Gastrocnemius medialis (tissue), 4 donors: ENCODE measurements around the gene EVI5. TPM values are rescaled to one million over a fixed set of nuclear protein-coding genes. Genes with fewer than 3 reads are reported as not detected.
"Not testable (repeated sequence)": the region's sequence is repeated elsewhere in the genome, so short reads cannot be mapped to it uniquely, and the experiment has no call there.

Source experiments
- ATAC-seq, 2 donors: fragments of 150-250 bp; one replicate each; pipeline ENCODE4 v1.9.1; 2016
- DNase-seq, 2 donors: peaks; one replicate each; pipeline ENCODE4 v3.0.0-alpha.2; 2019
- H3K27ac ChIP-seq, 4 donors: fragments of 200-600 bp; sonication (generic); 1 replicate in 1 of 4; 2 replicates in 3 of 4; pipeline ENCODE4 v1.5.1; 2016 to 2018; ENCODE audit warnings: mild to moderate bottlenecking in 2 of 4, moderate library complexity in 1 of 4
- H3K27me3 ChIP-seq, 3 donors: fragments of 200-600 bp; sonication (generic) in 2 of 3; 1 replicate in 1 of 3; 2 replicates in 2 of 3; pipeline versions ENCODE4 v1.5.1 to v1.6.0; 2016 to 2019; ENCODE audit warnings: mild to moderate bottlenecking in 1 of 3, moderate library complexity in 1 of 3
- H3K36me3 ChIP-seq, 2 donors: fragments of 200-600 bp; sonication (generic) in 1 of 2; one replicate each; pipeline ENCODE4 v1.5.1; 2017 to 2018
- H3K4me1 ChIP-seq, 2 donors: fragments of 200-600 bp; sonication (generic) in 1 of 2; one replicate each; pipeline ENCODE4 v1.5.1; 2016 to 2017; ENCODE audit warnings: mild to moderate bottlenecking in 2 of 2
- H3K4me3 ChIP-seq, 4 donors: fragments of 200-600 bp; sonication (generic) in 3 of 4; 1 replicate in 1 of 4; 2 replicates in 3 of 4; pipeline ENCODE4 v1.5.1; 2016 to 2019; ENCODE audit warnings: mild to moderate bottlenecking in 2 of 4
- H3K9me3 ChIP-seq, 3 donors: fragments of 200-600 bp; sonication (generic) in 2 of 3; 1 replicate in 1 of 3; 2 replicates in 2 of 3; pipeline ENCODE4 v1.5.1; 2016 to 2019
- CTCF ChIP-seq, 5 experiments: fragments of 450-650 bp in 3 of 5; fragments of 200-600 bp in 2 of 5; sonication (generic) in 2 of 5; IDR thresholded peaks in 4 of 5; conservative IDR thresholded peaks in 1 of 5; 1 replicate in 4 of 5; 2 replicates in 1 of 5; pipeline ENCODE4 v1.5.1; 2016 to 2019; ENCODE audit warnings: antibody characterized with exemption in 5 of 5, mild to moderate bottlenecking in 3 of 5, moderate library complexity in 3 of 5
- POLR2A ChIP-seq, 2 donors: fragments of 450-650 bp; IDR thresholded peaks; one replicate each; pipeline ENCODE4 v1.6.1; 2017; ENCODE audit warnings: antibody characterized with exemption in 2 of 2, mild to moderate bottlenecking in 2 of 2, moderate library complexity in 2 of 2
- in situ Hi-C, 4 donors: fragments of 200-750 bp; cut with MboI; loops; one replicate each; pipeline versions ENCODE4 v1.15.0 to v1.8.0; 2017; ENCODE audit warnings: low sequenced_read_pairs in 4 of 4
- intact Hi-C: fragments of 100-400 bp; cut with DNase I; formaldehyde crosslinking; loops from one replicate; pipeline ENCODE4 v1.15.1; 2023; ENCODE audit warnings: low total_unique reads
- total RNA-seq, 4 donors: library from RNA; depleted of rRNA; stranded (reverse); fragments of >200 nt; gene quantifications; one replicate each; pipeline versions ENCODE4 v1.1.0 to v1.2.3, GENCODE V29; 2016

EVI5 gene
- total RNA-seq, 4 donors from 2014 or later: 4.6 to 12.5 (median 8.2) TPM

GRCh38 chr1:92527670-92528069 is 257.2 kb downstream of the EVI5 start:
- H3K9me3 ChIP-seq: no peaks in the 10 kb centered on the region
- no peaks in the 10 kb centered on the region for H3K36me3 ChIP-seq
- intact Hi-C loops (no loop called here), in situ Hi-C loops (no loop called here)
- no peak overlapping the region for H3K4me3 ChIP-seq
- no peaks in the 10 kb centered on the region for H3K27me3 ChIP-seq
- H3K27ac ChIP-seq: no peak overlapping the region
- TF ChIP-seq CTCF (IDR thresholded peaks at IDR 0.05 in 4 of 5, conservative IDR thresholded peaks at IDR 0.05 in 1 of 5) (no peak), POLR2A (IDR thresholded peaks at IDR 0.05) (no peak)
- no peak for ATAC-seq
- no peaks in the 10 kb centered on the region for H3K4me1 ChIP-seq
- DNase-seq: no peak

- H3K27me3 ChIP-seq, H3K4me3 ChIP-seq, in situ Hi-C loops, intact Hi-C loops, H3K36me3 ChIP-seq, H3K27ac ChIP-seq, ATAC-seq, H3K9me3 ChIP-seq, DNase-seq, H3K4me1 ChIP-seq: not testable (repeated sequence)
Observed at GRCh38 chr1:92524944-92525590, 259.8 kb downstream of the EVI5 start.

- no peaks in the 10 kb centered on the region for H3K9me3 ChIP-seq
- ATAC-seq (no peak), DNase-seq (no peak)
- H3K4me3 ChIP-seq: no peak overlapping the region
- no peak for TF ChIP-seq POLR2A (IDR thresholded peaks at IDR 0.05)
- TF ChIP-seq CTCF (IDR thresholded peaks at IDR 0.05 in 4 of 5, conservative IDR thresholded peaks at IDR 0.05 in 1 of 5): no peak
- H3K27ac ChIP-seq: no peak overlapping the region
- in situ Hi-C loops (no loop called here), intact Hi-C loops (no loop called here)
- H3K4me1 ChIP-seq: no peaks in the 10 kb centered on the region
- no peaks in the 10 kb centered on the region for H3K36me3 ChIP-seq
- no peaks in the 10 kb centered on the region for H3K27me3 ChIP-seq
Observed at GRCh38 chr1:92519043-92519442, 265.9 kb downstream of the EVI5 start.

- intact Hi-C loops: no loop called here
- Histone ChIP-seq H3K27me3 (no peaks in the 10 kb centered on the region), H3K9me3 (no peaks in the 10 kb centered on the region), H3K27ac (no peak overlapping the region), H3K4me3 (no peak overlapping the region), H3K4me1 (no peaks in the 10 kb centered on the region), H3K36me3 (no peaks in the 10 kb centered on the region)
- TF ChIP-seq CTCF (IDR thresholded peaks at IDR 0.05 in 4 of 5, conservative IDR thresholded peaks at IDR 0.05 in 1 of 5): no peak
- no peak for TF ChIP-seq POLR2A (IDR thresholded peaks at IDR 0.05)
- in situ Hi-C loops: no loop called here
- ATAC-seq (no peak), DNase-seq (no peak)
Observed at GRCh38 chr1:92516574-92516973, 268.3 kb downstream of the EVI5 start.

- Histone ChIP-seq H3K4me3 (no peak overlapping the region), H3K9me3 (no peaks in the 10 kb centered on the region), H3K4me1 (no peaks in the 10 kb centered on the region), H3K27me3 (no peaks in the 10 kb centered on the region), H3K36me3 (no peaks in the 10 kb centered on the region), H3K27ac (no peak overlapping the region)
- in situ Hi-C loops: no loop called here
- TF ChIP-seq POLR2A (IDR thresholded peaks at IDR 0.05) (no peak), CTCF (IDR thresholded peaks at IDR 0.05 in 4 of 5, conservative IDR thresholded peaks at IDR 0.05 in 1 of 5) (no peak)
- no peak for ATAC-seq
- no peak for DNase-seq
- intact Hi-C loops: no loop called here
Observed at GRCh38 chr1:92515796-92516201, 269.1 kb downstream of the EVI5 start.
